Keratinocyte (primary cell): Measurements from ENCODE around the gene USB1. TPM values are rescaled to one million over a fixed set of nuclear protein-coding genes. Genes with fewer than 3 reads are reported as not detected.

ENCODE experiments used
- DNase-seq: peaks from one replicate; pipeline ENCODE4 v3.0.0-alpha.2; 2011; ENCODE audit warnings: low read depth, missing footprints, low spot score
- FAIRE-seq: peaks from 2 replicates; lab custom pipeline; 2011; peaks lifted over from hg19 to GRCh38; lab: Jason Lieb, UNC
- H2AFZ ChIP-seq: 2 replicates; pipeline ENCODE4 v1.6.0; 2012; ENCODE audit warnings: low read length, control low read depth, inconsistent platforms; ENCODE audit not compliant: control insufficient read depth
- H3K27ac ChIP-seq: 2 replicates; pipeline ENCODE4 v1.5.1; 2011; ENCODE audit warnings: low read length; ENCODE audit not compliant: control insufficient read depth, insufficient read depth
- H3K27me3 ChIP-seq: 3 replicates; pipeline ENCODE4 v1.6.0; 2011; ENCODE audit warnings: low read length; ENCODE audit not compliant: control insufficient read depth, insufficient read depth; ENCODE audit errors: extremely low read depth
- H3K36me3 ChIP-seq, 2 experiments: 2 replicates in 1 of 2; 3 replicates in 1 of 2; pipeline ENCODE4 v1.5.1; 2011; ENCODE audit warnings: low read length in 2 of 2, mild to moderate bottlenecking in 1 of 2; ENCODE audit not compliant: control insufficient read depth in 2 of 2, insufficient read depth in 2 of 2; ENCODE audit errors: extremely low read depth in 1 of 2
- H3K4me1 ChIP-seq: 3 replicates; pipeline ENCODE4 v1.5.1; 2011; ENCODE audit warnings: low read length; ENCODE audit not compliant: control insufficient read depth, insufficient read depth; ENCODE audit errors: extremely low read depth
- H3K4me2 ChIP-seq: 3 replicates; pipeline ENCODE4 v1.6.0; 2011; ENCODE audit warnings: low read depth, low read length; ENCODE audit not compliant: control insufficient read depth, insufficient read depth; ENCODE audit errors: extremely low read depth
- H3K4me3 ChIP-seq, 3 experiments: fragments of 200-600 bp in 1 of 3; sonication (generic) in 1 of 3; 2 replicates in 2 of 3; 3 replicates in 1 of 3; pipeline ENCODE4 v1.5.1; 2011 to 2016; ENCODE audit warnings: low read length in 3 of 3, mild to moderate bottlenecking in 3 of 3, control low read depth in 2 of 3, inconsistent platforms in 1 of 3, low read depth in 1 of 3, mixed read lengths in 1 of 3, mixed run types in 1 of 3, moderate library complexity in 1 of 3; ENCODE audit not compliant: control insufficient read depth in 2 of 3, insufficient read depth in 2 of 3; ENCODE audit errors: extremely low read depth in 1 of 3
- H3K79me2 ChIP-seq: 2 replicates; pipeline ENCODE4 v1.6.0; 2012; ENCODE audit warnings: low read length; ENCODE audit not compliant: control insufficient read depth, insufficient read depth
- H3K9ac ChIP-seq: 3 replicates; pipeline ENCODE4 v1.6.0; 2011; ENCODE audit warnings: low read length; ENCODE audit not compliant: control insufficient read depth, insufficient read depth; ENCODE audit errors: extremely low read depth
- H3K9me1 ChIP-seq: 3 replicates; pipeline ENCODE4 v1.6.0; 2011; ENCODE audit warnings: low read length; ENCODE audit not compliant: control insufficient read depth, insufficient read depth; ENCODE audit errors: extremely low read depth
- H3K9me3 ChIP-seq: 2 replicates; pipeline ENCODE4 v1.5.1; 2012; ENCODE audit warnings: low read depth, low read length; ENCODE audit not compliant: control insufficient read depth
- H4K20me1 ChIP-seq: 3 replicates; pipeline ENCODE4 v1.6.0; 2011; ENCODE audit warnings: low read length; ENCODE audit not compliant: control insufficient read depth, insufficient read depth; ENCODE audit errors: extremely low read depth
- EZH2 ChIP-seq: IDR thresholded peaks from one replicate; pipeline ENCODE4 v1.6.1; 2012; ENCODE audit warnings: inconsistent platforms, mild to moderate bottlenecking, low read length, moderate library complexity
- dilution Hi-C: fragments of 300-500 bp; cut with MboI; formaldehyde crosslinking; loops from one replicate; pipeline ENCODE4 v1.7.0; 2020; ENCODE audit warnings: low sequenced_read_pairs; ENCODE audit not compliant: extremely low pct_ligation_motif_present
- polyA plus RNA-seq, 5 experiments: library from polyadenylated mRNA; depleted of rRNA in 3 of 5; stranded (reverse) in 3 of 5; stranded (forward) in 1 of 5; unstranded in 1 of 5; fragments of >200 nt; gene quantifications; 1 replicate in 1 of 5; 2 replicates in 3 of 5; 3 replicates in 1 of 5; pipeline versions ENCODE4 v1.2.1 to v1.2.3, GENCODE V29; 2011 to 2012; ENCODE audit warnings: missing spikeins in 2 of 5, low read depth in 1 of 5, low replicate concordance in 1 of 5
- TF ChIP-seq, protein P1 (sequence below), 3 experiments: IDR thresholded peaks in 1 of 3; conservative IDR thresholded peaks in 1 of 3; optimal IDR thresholded peaks in 1 of 3; 2 replicates in 2 of 3; 3 replicates in 1 of 3; pipeline versions ENCODE3 to v1.5.1; 2011; ENCODE audit warnings: low read length in 3 of 3, mild to moderate bottlenecking in 3 of 3, moderate library complexity in 2 of 3, control low read depth in 1 of 3, inconsistent platforms in 1 of 3; ENCODE audit not compliant: insufficient read depth in 2 of 3; ENCODE audit errors: extremely low read depth in 1 of 3

Gene USB1
- polyA plus RNA-seq, 1 donor (not counting 4 experiments of a cell fraction or from before 2014, with no cell fraction given) = 63.5 TPM

DNA sequence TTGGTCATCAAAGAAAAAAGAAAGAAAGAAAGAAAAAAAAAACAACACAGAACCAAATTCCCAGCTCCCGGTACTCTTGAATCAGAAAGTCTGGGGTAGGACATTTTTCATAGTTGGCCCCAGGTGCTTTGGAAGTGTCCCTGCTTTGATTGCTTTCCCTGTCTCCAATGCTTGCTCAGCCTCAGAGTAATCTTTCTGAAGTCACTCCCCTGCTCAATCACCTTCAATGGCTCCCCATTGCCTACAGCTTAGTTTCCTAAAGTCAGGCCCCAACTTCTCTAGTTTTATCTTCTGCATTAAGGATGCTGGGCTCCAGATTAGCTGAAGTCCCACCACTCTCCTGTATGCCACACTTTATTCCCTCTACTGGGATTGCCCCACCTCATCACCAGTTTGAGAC is 47.4 kb upstream of the USB1 start:
- Histone ChIP-seq H3K4me2 (no peak overlapping the region), H3K4me3 (no peak overlapping the region), H3K4me1 (no peaks in the 10 kb centered on the region), H3K9me1 (no peaks in the 10 kb centered on the region), H3K27ac (no peak overlapping the region), H3K27me3 (peaks cover 7% of the 10 kb centered on the region), H2AFZ (no peak overlapping the region), H3K36me3 (no peaks in the 10 kb centered on the region), H4K20me1 (no peaks in the 10 kb centered on the region), H3K9ac (no peak overlapping the region), H3K79me2 (no peaks in the 10 kb centered on the region), H3K9me3 (no peaks in the 10 kb centered on the region)
- no peak for FAIRE-seq
- TF ChIP-seq, protein P1, sequence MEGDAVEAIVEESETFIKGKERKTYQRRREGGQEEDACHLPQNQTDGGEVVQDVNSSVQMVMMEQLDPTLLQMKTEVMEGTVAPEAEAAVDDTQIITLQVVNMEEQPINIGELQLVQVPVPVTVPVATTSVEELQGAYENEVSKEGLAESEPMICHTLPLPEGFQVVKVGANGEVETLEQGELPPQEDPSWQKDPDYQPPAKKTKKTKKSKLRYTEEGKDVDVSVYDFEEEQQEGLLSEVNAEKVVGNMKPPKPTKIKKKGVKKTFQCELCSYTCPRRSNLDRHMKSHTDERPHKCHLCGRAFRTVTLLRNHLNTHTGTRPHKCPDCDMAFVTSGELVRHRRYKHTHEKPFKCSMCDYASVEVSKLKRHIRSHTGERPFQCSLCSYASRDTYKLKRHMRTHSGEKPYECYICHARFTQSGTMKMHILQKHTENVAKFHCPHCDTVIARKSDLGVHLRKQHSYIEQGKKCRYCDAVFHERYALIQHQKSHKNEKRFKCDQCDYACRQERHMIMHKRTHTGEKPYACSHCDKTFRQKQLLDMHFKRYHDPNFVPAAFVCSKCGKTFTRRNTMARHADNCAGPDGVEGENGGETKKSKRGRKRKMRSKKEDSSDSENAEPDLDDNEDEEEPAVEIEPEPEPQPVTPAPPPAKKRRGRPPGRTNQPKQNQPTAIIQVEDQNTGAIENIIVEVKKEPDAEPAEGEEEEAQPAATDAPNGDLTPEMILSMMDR (optimal IDR thresholded peaks at IDR 0.05 in 1 of 3, IDR thresholded peaks at IDR 0.05 in 1 of 3, conservative IDR thresholded peaks at IDR 0.05 in 1 of 3; ENCODE audit: extremely low read depth in 1 of 3, insufficient read depth in 2 of 3, low read length in 3 of 3) = no peak
- no peak for TF ChIP-seq EZH2
- dilution Hi-C loops = no loop called here
- DNase-seq = no peak

DNA sequence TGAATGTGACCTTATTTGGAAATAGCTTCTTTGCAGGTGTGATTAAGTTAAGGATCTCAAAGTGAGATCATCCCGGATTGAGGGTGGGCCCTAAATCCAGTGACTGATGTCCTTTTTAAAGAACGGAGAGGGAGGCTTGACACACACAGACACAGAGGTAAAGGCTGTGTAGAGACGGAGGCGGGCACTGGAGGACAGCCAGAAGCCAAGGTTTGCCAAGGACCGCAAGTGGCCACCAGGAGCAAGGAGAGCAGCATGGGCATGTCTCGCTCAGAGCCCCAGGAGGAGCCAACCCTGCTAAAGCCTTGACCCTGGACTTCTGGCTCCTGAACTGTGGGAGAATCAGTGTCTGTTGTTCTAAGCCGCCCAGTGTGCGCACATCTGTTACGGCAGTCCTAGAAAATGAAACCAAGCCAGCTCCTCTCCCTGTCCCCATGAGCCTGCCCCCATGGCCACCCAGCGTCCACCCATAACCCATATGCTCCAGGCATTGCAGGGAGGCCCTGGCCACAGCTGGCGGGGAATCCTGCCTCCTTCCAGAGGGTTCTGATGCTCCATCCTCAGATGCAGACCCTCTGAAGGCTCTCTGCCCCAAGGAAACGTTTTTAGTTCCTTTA is 45.5 kb upstream of the USB1 start:
- H3K4me3 ChIP-seq = no peak overlapping the region
- H3K4me2 ChIP-seq = no peak overlapping the region
- DNase-seq = no peak
- dilution Hi-C loops = no loop called here
- H3K9ac ChIP-seq = no peak overlapping the region
- H3K9me3 ChIP-seq = no peaks in the 10 kb centered on the region
- no peaks in the 10 kb centered on the region for H3K79me2 ChIP-seq
- no peaks in the 10 kb centered on the region for H3K36me3 ChIP-seq
- H3K27ac ChIP-seq = no peak overlapping the region
- H3K9me1 ChIP-seq = no peaks in the 10 kb centered on the region
- H2AFZ ChIP-seq = no peak overlapping the region
- no peaks in the 10 kb centered on the region for H4K20me1 ChIP-seq
- H3K27me3 ChIP-seq = peaks cover 7% of the 10 kb centered on the region
- FAIRE-seq = no peak
- H3K4me1 ChIP-seq = no peaks in the 10 kb centered on the region
- no peak for TF ChIP-seq EZH2
- TF ChIP-seq, protein P1 (optimal IDR thresholded peaks at IDR 0.05 in 1 of 3, IDR thresholded peaks at IDR 0.05 in 1 of 3, conservative IDR thresholded peaks at IDR 0.05 in 1 of 3; ENCODE audit: extremely low read depth in 1 of 3, insufficient read depth in 2 of 3, low read length in 3 of 3) = peak in 1 of 3 experiments; percentile 10
